NCI-H1417 treated with DMSO at 0.1 percent for 48 hours (cell line): ENCODE results near the gene DSCAML1.
"Not testable (repeated sequence)": the region's sequence is repeated elsewhere in the genome, so short reads cannot be mapped to it uniquely, and the experiment has no call there.

Experiments
- DNase-seq: peaks from one replicate; lab custom pipeline; 2025; lab: John Stamatoyannopoulos, UW

The DSCAML1 gene

DNA sequence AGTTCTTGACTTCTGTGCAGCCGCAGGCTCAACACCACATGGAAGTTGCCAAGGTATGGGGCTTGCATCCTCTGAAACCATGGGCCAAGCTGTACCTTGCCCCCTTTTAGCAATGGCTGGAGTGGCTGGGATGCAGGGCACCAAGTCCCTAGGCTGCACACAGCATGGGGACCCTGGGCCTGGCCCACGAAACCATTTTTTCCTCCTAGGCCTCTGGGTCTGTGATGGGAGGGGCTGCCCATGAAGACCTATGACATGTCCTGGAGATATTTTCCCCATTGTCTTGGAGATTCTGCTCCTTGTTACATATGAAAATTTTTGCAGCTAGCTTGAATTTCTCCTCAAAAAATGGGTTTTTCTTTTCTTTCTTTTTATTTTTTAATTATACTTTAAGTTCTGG lies 398.4 kb downstream of the DSCAML1 start:
- DNase-seq, result not testable (repeated sequence)

GRCh38 chr11:117396970-117397369 lies 400.0 kb downstream of the DSCAML1 start:
- DNase-seq, result no peak

GRCh38 chr11:117395476-117395875 lies 401.5 kb downstream of the DSCAML1 start:
- DNase-seq, result no peak

- DNase-seq, result no peak
Observed at GRCh38 chr11:117394221-117394925, 402.6 kb downstream of the DSCAML1 start.

GRCh38 chr11:117392979-117393378 lies 404.0 kb downstream of the DSCAML1 start:
- DNase-seq, result no peak

- no peak for DNase-seq
Observed at GRCh38 chr11:117392001-117392690, 404.9 kb downstream of the DSCAML1 start.

GRCh38 chr11:117391181-117391580 lies 405.8 kb downstream of the DSCAML1 start:
- DNase-seq, result no peak

DNA sequence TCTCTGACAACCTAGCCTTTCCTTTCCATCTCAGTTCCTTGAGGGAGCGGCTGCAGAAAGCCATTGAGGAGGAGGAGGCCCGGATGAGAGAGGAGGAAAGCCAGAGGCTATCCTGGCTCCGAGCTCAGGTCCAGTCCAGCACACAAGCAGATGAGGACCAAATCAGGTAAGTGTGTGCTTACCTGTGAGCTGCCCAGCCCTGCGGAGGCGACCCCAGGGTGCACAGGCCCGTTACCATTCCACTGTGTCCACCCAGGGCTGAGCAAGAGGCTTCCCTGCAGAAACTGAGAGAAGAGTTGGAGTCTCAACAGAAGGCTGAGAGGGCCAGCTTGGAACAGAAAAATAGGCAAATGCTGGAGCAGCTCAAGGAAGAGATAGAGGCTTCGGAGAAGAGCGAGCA lies 406.3 kb downstream of the DSCAML1 start:
- no peak for DNase-seq

DNA sequence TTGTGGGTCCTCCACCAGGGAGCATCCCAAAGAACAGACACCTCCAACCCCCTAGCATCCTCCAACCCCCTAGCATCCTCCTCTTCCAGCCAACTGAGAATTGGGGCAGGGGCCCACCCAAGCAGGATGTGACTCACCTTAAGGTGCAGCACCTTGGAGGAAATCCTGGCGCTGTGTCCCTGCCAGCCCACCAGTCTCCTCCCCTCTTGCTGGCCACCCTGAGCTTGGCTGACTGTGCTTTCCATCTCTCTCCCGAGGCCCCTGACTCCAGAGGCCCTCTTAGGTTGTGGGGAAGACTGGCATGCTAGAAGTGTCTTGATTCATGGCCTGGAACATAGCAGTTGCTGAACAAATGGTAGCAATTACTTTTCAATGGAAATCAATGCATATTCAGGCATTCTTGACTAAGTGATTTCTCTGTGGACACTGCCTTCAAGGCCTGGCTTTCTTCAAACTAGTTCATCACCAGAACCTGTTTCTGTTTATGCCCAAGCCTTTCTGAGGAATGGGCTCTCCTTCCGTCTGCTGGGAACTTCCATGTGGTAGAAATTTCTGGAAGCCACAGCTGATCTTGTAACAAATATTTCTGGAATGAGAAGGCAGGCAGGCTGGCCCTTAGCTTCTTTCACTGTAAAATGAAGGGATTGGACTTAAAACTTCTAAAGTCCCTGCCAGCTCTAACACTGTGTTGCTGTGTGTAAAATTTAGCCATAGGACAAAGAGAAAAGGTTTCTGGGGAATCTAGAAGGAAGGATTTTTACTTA lies 408.8 kb downstream of the DSCAML1 start:
- no peak for DNase-seq

- DNase-seq, result no peak
Observed at GRCh38 chr11:117385906-117386305, 411.1 kb downstream of the DSCAML1 start.

DNA sequence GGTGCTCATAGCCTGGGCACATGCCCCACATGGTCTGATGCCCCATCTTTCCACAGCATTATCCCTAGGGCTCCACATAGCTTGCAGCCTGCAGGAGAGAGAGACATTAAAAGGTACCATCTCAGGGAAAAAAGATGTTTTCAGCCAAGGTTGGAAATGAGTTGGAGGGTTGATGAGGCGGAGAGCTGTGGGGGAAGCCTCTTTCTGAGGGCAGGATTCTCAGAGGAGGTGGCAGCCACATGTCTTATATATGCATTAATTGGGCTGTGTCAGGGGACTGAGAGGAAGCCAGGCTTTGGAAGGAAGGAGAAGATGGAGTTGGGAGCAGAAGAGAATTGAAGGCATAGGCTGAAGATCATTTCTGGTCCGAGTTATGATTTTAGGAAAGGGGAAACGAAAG lies 411.5 kb downstream of the DSCAML1 start:
- DNase-seq, result no peak

GRCh38 chr11:117384045-117384444 lies 413.0 kb downstream of the DSCAML1 start:
- DNase-seq, result no peak

DNA sequence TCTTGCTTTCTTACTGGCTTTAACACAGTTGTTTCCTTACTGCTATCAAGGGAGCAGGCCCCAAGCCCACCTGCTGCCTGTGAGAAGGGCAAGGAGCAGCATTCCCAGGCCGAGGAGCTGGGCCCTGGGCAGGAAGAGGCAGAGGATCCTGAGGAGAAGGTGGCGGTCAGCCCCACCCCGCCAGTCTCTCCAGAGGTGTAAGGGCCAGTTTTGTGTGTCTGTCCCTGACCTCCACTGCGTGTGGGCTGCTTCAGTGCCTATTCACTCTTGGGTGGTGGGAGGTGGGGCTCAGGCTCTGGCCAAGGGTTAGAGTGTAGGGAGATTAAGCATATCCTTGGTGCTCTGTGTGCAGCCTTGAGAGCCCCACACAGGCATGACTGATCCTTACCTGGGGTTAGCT lies 414.3 kb downstream of the DSCAML1 start:
- DNase-seq, result no peak

DNA sequence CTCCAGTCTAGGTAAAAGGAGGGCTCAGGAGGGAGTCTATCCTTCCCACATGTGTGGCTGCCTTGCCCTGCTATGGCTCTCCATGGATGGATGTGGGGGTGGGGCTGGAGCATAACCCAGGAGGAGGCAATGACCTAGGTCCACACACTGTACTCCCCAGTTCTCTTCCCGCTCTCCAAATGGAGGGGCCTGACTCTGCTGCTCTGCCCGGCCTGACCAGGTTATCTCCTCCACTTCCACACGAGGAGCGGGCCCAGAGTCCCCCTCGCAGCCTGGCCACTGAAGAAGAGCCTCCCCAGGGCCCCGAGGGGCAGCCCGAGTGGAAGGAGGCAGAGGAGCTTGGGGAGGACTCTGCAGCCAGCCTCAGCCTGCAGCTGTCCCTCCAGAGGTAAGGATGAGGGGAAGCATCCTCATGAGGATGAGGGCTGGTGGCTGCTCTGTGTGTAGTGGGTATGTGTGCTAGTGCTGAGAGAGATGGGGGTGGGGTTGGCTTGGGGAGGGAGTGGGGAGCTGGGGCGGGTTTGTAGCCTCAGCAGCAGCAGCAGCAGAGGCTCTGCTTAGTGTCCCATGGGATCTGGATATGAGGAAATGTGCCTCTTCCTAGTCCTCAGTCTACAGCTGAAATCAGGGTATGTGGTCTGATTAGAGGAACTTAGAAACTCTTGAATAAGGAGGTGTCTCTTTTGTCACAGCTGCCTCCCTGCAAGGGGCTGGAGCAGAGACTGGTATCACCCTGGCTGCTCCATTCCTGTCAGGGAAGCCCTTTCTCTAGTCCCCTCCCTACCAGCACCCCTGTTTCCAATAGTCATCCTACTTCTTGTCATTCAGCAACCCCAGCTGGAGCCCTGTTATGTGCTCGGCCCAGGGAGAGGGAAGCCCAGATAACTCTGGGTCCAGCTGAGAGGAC lies 415.3 kb downstream of the DSCAML1 start:
- DNase-seq, result no peak

DNA sequence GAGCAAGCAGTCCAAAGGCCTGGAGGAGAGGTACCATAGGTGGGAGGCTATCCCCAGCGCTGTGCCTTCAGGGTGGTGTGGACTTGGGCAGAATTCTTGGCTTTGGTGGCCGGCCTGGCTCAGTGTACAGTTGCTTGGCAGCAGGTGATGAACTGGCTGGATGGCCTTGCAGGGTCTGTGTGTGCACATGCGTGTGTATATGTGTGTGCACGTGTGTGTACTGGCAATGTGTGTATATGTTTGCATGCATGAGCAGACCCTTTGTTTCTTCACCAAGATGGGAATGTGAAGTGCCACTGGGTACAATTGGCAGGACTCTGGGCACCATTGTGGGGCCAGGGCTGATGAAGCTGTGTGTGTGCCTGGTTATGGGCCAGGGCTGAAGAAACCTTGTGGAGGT lies 416.3 kb downstream of the DSCAML1 start:
- no peak for DNase-seq

DNA sequence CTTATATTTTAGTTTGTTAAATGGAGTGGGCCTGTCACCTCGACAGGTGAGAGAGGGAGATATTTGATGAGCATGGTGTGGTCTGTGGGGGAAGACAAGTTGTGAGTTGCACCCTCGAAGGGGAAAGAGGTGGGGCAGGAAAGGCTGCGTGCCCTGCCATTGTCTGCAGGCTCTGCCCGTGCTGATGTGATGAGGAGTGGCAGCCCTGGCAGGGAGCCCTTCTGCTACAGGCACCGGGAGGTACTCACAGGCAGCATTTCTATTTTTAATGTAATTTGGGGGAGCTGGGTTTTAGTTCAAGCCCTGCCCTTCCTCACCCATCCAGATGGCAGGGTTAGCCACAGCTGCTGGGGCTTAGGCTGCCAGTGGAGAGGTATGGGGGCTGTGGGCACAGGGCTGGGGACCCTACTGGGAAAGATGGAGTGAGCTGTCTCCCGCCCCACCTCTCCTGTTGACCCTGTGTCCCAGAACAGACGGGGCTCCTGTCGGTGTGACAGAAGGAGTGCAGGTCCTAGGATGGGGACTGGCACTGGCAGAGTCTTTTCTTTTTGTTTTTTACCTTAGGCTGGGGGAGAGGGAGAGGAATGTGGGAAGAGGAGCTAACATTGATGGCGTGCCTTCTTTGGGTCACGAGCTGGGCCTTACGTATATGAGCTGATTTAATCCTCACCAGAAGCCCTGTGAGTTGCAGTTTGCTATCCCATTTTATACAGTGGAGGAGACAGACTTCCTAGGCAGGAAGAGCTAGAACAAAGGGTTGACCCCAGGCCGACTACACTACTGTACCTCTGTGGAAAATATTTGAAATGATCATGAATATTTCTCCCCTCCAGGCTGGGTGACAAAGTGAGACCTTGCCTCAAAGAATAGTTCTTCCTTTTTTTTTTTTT lies 417.8 kb downstream of the DSCAML1 start:
- no peak for DNase-seq
